DND-41 (cell line): ENCODE measurements around the gene SMCO3.

Experiments used
- ATAC-seq: fragments of 200-7000 bp; cut with Tn5 transposase; 3 replicates; pipeline ENCODE4 v1.9.1; 2021; ENCODE audit warnings: low read depth; ENCODE audit not compliant: insufficient read depth
- DNase-seq: peaks from one replicate; pipeline ENCODE4 v3.0.0-alpha.2; 2020
- H2AFZ ChIP-seq: 2 replicates; pipeline ENCODE4 v1.6.0; 2012; ENCODE audit warnings: low read depth, low read length
- H3K27ac ChIP-seq: 2 replicates; pipeline ENCODE4 v1.5.1; 2012; ENCODE audit warnings: low read length, inconsistent platforms
- H3K27me3 ChIP-seq: fragments of 200-600 bp; sonication (generic); 2 replicates; pipeline ENCODE4 v1.6.0; 2012; ENCODE audit warnings: low read length, mild to moderate bottlenecking, inconsistent platforms; ENCODE audit not compliant: insufficient read depth, poor library complexity
- H3K36me3 ChIP-seq: 2 replicates; pipeline ENCODE4 v1.5.1; 2012; ENCODE audit warnings: low read length, inconsistent platforms; ENCODE audit not compliant: insufficient read depth
- H3K4me1 ChIP-seq: 2 replicates; pipeline ENCODE4 v1.5.1; 2012; ENCODE audit warnings: mild to moderate bottlenecking, low read length; ENCODE audit not compliant: insufficient read depth
- H3K4me2 ChIP-seq: 2 replicates; pipeline ENCODE4 v1.6.0; 2012; ENCODE audit warnings: mild to moderate bottlenecking, moderate library complexity, low read length, inconsistent platforms; ENCODE audit not compliant: insufficient read depth
- H3K4me3 ChIP-seq, 2 experiments: fragments of 200-600 bp in 1 of 2; shearing (Covaris generic) in 1 of 2; 2 replicates each; pipeline ENCODE4 v1.5.1; 2012 to 2016; ENCODE audit warnings: inconsistent platforms in 2 of 2, low read length in 2 of 2, mild to moderate bottlenecking in 2 of 2, low read depth in 1 of 2, moderate library complexity in 1 of 2
- H3K79me2 ChIP-seq: 2 replicates; pipeline ENCODE4 v1.6.0; 2012; ENCODE audit warnings: low read length, inconsistent platforms; ENCODE audit not compliant: insufficient read depth
- H3K9ac ChIP-seq: 2 replicates; pipeline ENCODE4 v1.6.0; 2012; ENCODE audit warnings: low read depth, mild to moderate bottlenecking, inconsistent platforms, low read length, moderate library complexity
- H3K9me3 ChIP-seq: 2 replicates; pipeline ENCODE4 v1.5.1; 2012; ENCODE audit warnings: low read length, moderate library complexity, mild to moderate bottlenecking, inconsistent platforms; ENCODE audit not compliant: insufficient read depth, severe bottlenecking
- H4K20me1 ChIP-seq: 2 replicates; pipeline ENCODE4 v1.6.0; 2012; ENCODE audit warnings: low read length; ENCODE audit not compliant: insufficient read depth
- EZH2 ChIP-seq: IDR thresholded peaks from 3 replicates; pipeline ENCODE4 v1.6.1; 2012; ENCODE audit warnings: borderline replicate concordance, low read depth, mild to moderate bottlenecking, moderate library complexity, low read length, inconsistent platforms; ENCODE audit not compliant: severe bottlenecking
- TF ChIP-seq, protein P1 (sequence below): IDR thresholded peaks from 2 replicates; pipeline ENCODE4 v1.5.1; 2012; ENCODE audit warnings: borderline replicate concordance, low read length, moderate library complexity, mild to moderate bottlenecking; ENCODE audit not compliant: poor library complexity, severe bottlenecking; ENCODE audit errors: extremely low read depth

SMCO3 gene

DNA sequence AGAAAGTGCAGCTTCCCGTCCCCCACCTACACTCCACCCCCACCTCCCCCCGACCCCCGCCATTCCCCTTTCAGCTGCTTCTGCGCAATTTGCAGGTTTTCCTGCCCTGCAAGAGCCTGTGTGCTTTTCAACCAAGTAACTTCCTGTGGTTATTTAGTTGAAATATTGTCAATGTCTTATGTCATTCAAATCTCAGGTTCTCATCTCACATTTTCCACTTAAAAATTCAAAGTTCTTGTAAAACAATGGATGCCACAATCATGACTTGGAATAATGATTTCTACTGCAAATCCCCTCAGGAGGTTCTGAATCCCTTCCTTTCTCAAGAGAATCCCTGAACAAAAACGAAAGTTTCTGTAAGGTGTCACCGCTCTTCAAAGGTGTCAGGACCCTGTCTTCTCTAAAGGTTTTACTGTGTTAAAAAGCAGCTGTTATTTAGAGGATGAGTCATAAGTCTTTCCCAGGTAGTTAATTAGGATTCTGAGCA lies 42.3 kb downstream of the SMCO3 start:
- Histone ChIP-seq H3K4me3 (peak overlapping the region; percentile 54 to 75; a peak in 3 of 4 replicates), H3K27ac (peak overlapping the region; percentile 91), H3K9ac (peak overlapping the region; percentile 75), H2AFZ (peak overlapping the region; percentile 65), H4K20me1 (no peaks in the 10 kb centered on the region), H3K4me1 (peaks cover 36% of the 10 kb centered on the region), H3K9me3 (no peaks in the 10 kb centered on the region), H3K36me3 (peaks cover 6% of the 10 kb centered on the region; the same call in 1 of the 2 replicates), H3K79me2 (peaks cover 25% of the 10 kb centered on the region), H3K4me2 (peak overlapping the region; percentile 69), H3K27me3 (no peaks in the 10 kb centered on the region)
- ATAC-seq (peak; percentile 41), DNase-seq (peak; percentile 71)
- TF ChIP-seq EZH2: no peak
- TF ChIP-seq, protein P1, sequence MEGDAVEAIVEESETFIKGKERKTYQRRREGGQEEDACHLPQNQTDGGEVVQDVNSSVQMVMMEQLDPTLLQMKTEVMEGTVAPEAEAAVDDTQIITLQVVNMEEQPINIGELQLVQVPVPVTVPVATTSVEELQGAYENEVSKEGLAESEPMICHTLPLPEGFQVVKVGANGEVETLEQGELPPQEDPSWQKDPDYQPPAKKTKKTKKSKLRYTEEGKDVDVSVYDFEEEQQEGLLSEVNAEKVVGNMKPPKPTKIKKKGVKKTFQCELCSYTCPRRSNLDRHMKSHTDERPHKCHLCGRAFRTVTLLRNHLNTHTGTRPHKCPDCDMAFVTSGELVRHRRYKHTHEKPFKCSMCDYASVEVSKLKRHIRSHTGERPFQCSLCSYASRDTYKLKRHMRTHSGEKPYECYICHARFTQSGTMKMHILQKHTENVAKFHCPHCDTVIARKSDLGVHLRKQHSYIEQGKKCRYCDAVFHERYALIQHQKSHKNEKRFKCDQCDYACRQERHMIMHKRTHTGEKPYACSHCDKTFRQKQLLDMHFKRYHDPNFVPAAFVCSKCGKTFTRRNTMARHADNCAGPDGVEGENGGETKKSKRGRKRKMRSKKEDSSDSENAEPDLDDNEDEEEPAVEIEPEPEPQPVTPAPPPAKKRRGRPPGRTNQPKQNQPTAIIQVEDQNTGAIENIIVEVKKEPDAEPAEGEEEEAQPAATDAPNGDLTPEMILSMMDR: no peak

DNA sequence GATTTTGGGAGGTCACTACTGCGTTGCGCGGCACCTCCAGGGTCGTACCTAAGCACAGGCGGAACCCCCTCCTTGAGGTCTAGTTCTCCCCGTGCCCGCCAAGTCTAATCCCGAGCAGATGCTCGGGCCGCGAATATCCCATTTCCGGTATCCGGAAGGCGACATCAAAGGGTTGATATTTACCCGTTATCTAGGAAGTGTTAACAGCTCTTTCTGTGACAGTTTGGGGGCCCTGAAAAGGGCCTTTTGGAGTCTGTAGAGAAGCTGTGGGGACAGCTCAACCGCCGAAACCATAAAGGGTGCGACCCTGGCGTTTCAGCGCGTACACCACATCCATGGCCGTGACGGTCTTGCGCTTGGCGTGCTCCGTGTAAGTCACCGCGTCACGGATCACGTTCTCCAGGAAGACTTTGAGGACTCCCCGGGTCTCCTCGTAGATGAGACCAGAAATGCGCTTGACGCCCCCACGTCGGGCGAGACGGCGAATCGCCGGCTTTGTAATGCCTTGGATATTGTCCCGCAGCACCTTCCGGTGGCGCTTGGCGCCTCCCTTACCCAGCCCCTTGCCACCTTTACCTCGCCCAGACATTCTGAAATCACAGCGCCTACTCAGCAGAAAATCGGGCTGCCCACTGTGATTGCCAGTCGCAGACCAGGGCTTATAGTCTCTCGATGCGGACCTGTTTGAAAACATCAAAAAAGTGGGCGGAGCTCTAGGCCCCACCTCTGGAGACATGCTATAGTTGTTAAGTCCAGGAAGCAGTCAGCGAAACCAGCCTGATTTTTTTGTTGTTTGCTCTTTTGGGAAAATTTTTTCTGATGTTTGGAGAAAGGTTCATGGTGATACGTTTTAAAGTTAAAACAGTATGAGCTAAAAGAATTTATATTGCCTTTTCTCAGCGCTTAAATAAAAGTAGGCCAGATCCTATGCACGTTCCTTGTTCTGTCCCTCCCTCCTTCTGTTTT lies 43.2 kb downstream of the SMCO3 start:
- peak overlapping the region; percentile 75 for H3K9ac ChIP-seq
- H2AFZ ChIP-seq: peak overlapping the region; percentile 69
- H3K9me3 ChIP-seq: no peaks in the 10 kb centered on the region
- peaks cover 6% of the 10 kb centered on the region; the same call in 1 of the 2 replicates for H3K36me3 ChIP-seq
- H4K20me1 ChIP-seq: no peaks in the 10 kb centered on the region
- ATAC-seq (peak; percentile 67), DNase-seq (peak; percentile 94)
- peak overlapping the region; percentile 69 for H3K4me2 ChIP-seq
- peak overlapping the region; percentile 54 to 75 for H3K4me3 ChIP-seq
- no peaks in the 10 kb centered on the region for H3K27me3 ChIP-seq
- TF ChIP-seq, protein P1: no peak
- TF ChIP-seq EZH2: no peak
- peak overlapping the region; percentile 91 for H3K27ac ChIP-seq
- peaks cover 25% of the 10 kb centered on the region for H3K79me2 ChIP-seq
- peaks cover 38% of the 10 kb centered on the region for H3K4me1 ChIP-seq

DNA sequence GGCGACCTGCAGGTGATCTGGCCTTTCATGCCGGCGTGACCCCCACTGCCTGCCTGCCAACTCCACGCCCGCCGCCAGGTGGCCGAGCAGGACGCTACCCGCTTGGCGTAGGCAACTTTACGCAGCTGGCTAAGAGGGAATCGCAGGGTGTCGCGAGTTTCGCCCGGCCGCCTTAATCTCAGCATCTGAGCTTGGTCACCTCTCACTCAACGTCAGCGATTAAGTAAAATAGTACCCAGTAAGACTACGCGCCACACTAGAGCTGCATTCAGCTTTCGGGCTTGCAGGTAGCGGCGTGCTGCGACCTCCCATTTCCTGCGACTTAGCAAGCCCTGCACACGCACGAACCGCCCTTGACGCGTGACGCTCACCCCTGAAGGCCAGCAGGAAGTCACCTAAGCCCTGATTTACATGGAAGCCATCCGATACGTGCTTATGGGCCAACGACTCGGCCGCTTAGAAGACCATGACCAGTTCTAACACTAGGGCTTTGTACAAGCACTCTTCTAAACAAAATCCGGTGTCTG lies 44.0 kb downstream of the SMCO3 start:
- peaks cover 12% of the 10 kb centered on the region; the same call in 1 of the 2 replicates for H3K36me3 ChIP-seq

More for the DNA sequence above, 44.0 kb downstream of the SMCO3 start:
- peak overlapping the region; percentile 75 for H3K9ac ChIP-seq
- no peaks in the 10 kb centered on the region for H3K9me3 ChIP-seq
- peaks cover 38% of the 10 kb centered on the region for H3K4me1 ChIP-seq
- H4K20me1 ChIP-seq: no peaks in the 10 kb centered on the region
- peak overlapping the region; percentile 69 for H2AFZ ChIP-seq
- ATAC-seq (peak; percentile 68), DNase-seq (peak; percentile 78)
- H3K79me2 ChIP-seq: peaks cover 25% of the 10 kb centered on the region
- peak overlapping the region; percentile 69 for H3K4me2 ChIP-seq
- H3K27me3 ChIP-seq: no peaks in the 10 kb centered on the region
- H3K27ac ChIP-seq: peak overlapping the region; percentile 91
- TF ChIP-seq EZH2: no peak
- TF ChIP-seq, protein P1: peak; percentile 79
- H3K4me3 ChIP-seq: peak overlapping the region; percentile 54 to 75
